SH-SY5Y (cell line): Measurements from ENCODE around the gene CYP2W1.

Source experiments
- GATA2 ChIP-seq: IDR thresholded peaks from 2 replicates; pipeline ENCODE4 v1.6.1; 2011; ENCODE audit warnings: mild to moderate bottlenecking, low read depth, low read length
- GATA3 ChIP-seq: IDR thresholded peaks from 2 replicates; pipeline ENCODE4 v1.6.1; 2011; ENCODE audit warnings: low read depth, mild to moderate bottlenecking, low read length, moderate library complexity

CYP2W1 gene

DNA sequence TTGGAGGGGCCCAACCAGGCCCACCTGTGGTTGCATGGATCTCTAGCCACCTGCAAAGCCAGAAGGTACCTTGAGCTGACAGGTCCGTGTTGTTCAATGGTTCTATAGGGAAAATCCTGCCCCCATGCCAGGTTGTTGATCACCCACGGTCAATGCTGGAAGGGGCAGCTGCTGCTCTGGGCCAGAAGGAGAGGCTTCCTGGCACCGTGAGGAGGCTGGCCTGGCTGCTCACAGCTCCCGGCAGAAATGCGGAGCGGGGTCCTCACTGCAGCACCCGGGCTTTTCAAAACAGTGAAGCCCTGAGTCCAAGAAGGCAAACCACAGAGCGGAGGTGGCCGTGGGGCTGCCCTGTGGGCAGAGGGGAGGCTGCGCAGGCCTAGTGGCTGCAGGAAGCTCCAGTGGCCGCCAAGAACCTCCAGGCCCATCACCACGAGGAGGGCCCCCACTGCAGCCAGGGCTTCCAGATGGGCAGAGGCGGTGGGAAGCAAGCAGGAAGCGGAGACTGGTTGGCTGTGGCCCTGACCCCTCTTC lies 36.3 kb downstream of the CYP2W1 start:
- TF ChIP-seq GATA3: no peak
- no peak for TF ChIP-seq GATA2

DNA sequence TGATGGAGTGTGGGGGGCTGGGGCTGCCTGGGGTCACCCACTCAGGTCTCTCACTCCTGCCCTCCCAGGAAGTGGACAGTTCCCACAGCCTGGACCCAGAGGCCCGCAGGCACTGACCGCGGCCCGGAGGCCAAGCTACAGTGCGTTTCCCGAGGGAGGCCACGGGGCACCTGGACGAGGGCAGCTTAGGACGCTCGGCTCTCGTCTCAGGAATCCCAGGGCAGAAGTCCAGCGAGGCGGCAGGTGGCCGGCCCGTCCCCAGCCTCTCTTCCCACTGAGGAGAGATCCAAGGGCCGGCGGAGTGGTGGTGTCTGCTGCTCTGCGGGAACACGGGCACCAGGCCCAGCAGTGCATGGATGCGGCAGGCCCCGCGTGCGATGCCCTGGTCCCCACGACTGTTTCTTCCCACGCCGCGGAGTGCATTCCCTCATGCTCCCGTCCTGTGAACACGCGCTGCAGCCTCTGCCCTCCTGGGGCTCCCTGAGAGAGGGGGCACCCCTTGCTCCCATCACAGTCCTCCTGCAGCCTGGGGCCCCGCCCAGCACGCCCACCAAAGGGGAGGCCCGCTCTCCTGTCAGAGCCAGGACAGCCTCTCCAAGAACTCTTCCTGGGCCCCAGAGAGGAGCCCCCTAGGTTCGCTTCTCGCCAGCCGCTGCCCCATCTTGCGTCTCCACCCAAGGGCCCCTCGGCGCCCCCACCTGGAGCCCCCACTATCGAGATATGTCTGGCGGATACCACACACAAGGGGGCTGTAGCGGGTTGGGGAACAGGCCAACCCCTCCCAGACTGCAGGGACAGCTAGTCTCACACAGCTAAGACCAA lies 37.0 kb downstream of the CYP2W1 start:
- TF ChIP-seq GATA2 (no peak), GATA3 (no peak)

DNA sequence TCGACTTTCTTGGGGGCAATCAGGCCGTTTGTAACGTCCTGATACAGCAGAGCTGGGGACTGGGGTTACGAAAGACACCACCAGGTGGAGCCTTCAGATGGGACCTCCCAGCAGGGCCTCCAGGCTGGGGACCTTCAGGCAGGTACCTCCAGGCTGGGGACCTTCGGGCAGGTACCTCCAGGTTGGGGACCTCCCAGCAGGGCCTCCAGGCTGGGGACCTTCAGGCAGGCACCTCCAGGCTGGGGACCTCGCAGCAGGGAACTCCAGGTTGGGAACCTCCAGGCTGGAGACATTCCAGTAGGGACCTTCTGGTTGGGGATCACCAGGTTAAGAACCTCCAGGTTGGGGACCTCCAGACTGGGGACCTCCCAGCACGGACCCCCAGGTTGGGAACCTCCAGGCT lies 37.9 kb downstream of the CYP2W1 start:
- no peak for TF ChIP-seq GATA3
- TF ChIP-seq GATA2: no peak

DNA sequence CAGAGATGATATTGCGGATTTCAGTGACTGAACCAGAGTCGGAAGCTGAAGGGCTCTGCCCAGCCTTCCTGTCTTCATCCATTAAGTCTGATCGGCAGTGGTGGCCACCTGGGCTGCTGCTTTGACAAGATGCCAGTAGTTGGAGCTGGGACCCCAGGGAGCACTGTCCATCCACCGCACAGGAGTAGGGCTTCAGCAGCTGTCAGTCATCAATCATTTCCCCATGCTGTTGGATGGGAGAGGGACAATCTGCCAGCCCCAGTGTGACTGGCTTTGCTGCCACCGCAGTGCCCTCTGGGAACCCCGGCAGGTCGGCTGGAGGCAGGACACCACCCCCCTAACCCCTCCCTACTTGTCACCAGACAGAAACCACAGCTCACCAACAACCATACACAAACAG lies 38.4 kb downstream of the CYP2W1 start:
- no peak for TF ChIP-seq GATA3
- TF ChIP-seq GATA2: no peak

DNA sequence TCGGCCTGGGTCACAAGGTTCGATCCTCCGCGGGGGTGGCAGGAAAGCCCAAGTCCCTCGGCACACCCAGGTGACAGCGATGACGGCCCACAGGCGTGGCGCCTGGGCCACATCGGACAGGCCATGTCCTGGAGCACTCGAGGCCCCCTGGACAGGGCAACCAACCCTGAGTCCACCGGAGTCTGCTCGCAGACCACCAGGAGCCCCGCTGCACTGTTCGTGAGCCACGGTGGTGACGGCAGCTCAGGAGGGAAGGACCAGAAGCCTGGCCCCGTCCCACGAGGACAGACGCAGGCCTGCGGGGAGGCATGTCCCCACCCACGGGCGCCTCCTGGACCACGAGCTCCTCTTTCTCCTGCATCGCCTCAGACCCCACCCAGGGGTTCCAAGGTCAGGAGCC lies 39.0 kb downstream of the CYP2W1 start:
- no peak for TF ChIP-seq GATA2
- TF ChIP-seq GATA3: no peak

DNA sequence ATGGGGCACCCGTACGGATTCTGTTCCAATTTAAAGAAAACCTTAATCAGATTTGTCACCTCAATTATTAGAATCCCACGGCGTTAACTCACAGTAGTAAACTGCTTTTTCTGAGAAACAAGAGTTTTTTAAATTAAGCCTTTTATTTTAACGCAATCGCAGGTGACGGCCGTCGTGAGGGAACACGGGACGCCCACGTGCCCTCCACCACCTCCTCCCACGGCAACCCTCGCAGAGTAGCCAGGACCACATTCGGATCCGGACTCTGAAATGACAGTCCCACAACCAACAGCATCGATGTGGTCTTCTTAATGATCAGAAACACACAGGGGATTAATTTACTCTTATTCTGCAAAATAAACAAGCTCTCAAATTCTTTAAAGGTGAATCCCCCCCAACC lies 39.4 kb downstream of the CYP2W1 start:
- no peak for TF ChIP-seq GATA3
- no peak for TF ChIP-seq GATA2

DNA sequence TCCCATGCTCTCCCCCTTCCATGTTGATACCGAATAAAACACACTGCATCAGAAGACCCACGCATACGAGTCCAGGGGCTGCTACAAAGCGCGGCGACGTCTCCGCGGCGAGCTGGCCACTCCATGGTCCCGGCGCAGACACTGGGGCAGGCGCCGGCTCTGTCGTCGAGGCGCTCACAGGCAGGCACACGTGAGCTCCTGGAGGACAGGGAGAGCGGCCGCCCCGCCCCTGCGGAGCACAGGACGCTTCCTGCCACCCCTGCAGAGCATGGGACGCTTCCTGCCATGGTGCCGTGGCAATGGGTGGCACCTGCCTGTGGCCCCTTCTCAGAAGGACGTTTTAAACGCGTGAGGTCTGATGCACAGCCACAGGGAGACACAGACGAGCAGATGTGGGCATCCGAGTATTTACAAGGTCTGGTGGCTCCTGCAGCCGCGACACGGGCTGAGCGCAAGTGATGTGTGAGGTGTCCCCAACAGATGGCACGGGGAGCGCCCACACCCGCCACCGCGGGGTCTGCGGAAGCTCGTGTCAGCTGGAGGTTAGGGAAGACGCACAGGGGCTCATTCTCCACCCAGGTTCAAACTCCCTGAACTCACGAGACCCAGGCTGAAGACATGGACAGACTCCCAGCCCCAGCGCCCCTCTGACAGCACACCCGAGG lies 40.0 kb downstream of the CYP2W1 start:
- TF ChIP-seq GATA2 (no peak), GATA3 (no peak)

DNA sequence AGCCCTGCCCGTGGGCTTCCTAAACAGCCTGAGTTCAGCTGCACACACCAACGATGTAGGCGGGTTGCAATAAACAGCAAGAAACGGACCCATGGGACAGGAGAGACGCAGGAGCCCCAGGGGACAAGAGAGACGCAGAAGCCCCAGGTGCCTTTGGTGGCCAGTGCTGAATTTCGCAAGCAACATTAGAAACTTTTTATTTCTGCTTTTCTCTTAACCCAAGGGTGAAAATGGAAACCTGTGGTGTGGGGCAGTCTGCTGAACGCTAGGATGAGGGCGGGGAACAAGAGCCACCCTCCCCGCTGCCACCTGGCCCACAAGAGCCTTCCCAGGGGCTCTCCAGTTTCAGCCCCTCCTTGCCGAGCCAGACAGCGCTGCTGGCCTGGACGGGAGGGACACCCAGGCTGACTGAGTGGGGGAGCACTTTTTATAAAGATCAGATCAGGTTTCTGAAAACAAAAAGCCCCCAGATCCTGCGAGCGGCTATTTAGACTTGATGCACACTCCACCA lies 41.4 kb downstream of the CYP2W1 start:
- TF ChIP-seq GATA3: no peak
- TF ChIP-seq GATA2: no peak

DNA sequence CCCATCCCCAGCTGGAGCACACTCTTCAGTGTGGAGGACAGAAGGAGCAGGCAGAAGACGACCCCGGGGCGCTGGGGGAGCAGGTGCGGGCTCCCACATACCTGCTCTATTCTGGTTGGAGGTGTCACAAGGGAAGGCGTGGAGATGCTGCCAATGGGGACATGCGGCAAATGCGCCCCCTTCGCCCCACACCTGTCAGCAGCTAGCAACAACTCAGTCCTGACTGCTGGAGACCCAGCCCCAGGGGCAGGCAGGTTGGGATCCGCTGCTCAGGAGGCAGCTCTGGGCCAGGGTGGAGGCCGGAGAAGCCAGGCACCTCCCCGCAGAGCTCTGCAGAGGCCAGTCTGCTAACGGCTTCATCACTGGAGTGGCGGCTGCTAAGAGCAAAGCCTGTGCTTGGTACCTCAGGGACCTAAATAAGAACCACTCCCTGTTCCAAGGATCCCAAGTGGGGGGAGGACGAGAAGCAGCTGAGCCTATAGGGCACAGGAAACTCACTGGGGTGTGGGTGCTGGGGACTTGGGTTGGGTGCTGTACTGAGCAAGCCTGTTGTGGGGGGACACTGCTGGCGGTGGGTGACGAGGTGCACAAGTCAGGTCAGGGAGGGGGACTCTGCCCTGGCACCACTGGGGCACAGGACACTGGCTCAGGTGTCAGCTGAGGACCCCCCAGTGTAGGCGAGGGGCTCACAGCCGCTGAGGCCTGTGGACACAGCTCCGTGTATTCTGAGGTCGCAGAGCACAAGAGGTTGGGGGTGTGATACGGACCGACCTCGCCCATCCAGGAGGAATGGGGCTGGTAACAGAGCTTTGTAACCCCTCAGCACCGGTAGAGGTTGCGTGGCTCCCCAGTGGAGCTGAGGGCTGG lies 42.1 kb downstream of the CYP2W1 start:
- TF ChIP-seq GATA2 (no peak), GATA3 (no peak)

DNA sequence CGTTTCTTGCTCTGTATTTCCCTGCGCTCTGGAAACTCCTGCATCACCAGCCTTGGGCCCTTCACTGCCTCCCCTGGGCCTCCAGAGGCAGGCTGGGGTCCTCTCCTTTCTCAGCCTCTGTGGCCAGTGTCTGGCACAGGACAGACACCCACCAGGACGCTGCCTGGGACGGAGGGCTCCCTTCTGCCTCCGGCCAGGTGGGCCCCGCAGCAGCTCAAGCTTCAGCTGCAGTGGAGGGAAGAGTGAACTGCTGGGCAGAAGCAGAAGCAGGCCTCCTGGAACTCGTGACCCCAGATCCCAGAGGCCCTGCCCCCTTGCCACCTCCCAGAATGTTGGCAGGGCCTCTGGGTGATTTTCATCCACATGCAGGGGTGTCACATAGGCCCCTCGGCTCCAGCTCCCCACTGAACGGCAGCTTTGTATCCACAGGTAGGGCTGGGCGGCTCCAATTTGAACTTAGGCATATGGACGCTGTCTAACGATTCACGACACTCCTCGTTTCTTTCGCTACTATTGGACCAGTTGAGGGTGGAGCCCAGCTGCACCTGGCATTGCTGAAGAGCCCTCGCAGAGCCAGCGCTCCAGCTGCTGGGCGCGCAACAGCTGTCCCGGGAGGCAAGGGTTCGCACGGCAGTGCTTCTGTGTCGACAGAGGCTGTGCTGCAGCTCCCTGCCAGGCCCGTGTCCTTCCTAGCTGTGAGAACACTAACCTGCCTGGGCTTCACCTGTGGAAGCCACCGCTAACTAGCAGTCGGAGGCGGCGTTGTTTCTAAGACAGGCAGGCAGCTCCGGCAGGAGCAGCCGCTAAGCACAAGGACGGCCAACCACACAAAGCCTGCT lies 43.0 kb downstream of the CYP2W1 start:
- TF ChIP-seq GATA3 (no peak), GATA2 (no peak)

DNA sequence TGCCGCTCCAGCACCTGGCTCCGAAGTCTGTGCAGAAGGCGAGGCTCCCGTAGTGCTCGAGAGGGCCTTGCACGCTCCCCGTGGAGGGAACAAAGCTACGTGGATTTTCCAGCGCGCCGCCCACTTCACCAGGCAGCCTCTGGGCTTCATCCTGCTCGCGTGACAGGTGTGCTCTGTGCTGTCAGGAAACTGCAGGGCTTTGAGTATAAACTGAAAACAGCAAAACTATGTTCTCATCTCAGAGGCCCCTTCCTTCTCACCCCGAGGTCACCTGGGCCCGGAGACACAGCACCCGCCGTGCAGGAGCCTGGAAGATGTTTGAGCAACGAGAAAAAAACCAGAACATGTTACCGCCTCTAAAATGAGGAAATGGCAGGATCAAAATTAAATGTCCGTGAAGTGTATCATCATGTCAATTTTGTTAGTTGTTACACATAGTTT lies 43.8 kb downstream of the CYP2W1 start:
- TF ChIP-seq GATA3: no peak
- no peak for TF ChIP-seq GATA2

DNA sequence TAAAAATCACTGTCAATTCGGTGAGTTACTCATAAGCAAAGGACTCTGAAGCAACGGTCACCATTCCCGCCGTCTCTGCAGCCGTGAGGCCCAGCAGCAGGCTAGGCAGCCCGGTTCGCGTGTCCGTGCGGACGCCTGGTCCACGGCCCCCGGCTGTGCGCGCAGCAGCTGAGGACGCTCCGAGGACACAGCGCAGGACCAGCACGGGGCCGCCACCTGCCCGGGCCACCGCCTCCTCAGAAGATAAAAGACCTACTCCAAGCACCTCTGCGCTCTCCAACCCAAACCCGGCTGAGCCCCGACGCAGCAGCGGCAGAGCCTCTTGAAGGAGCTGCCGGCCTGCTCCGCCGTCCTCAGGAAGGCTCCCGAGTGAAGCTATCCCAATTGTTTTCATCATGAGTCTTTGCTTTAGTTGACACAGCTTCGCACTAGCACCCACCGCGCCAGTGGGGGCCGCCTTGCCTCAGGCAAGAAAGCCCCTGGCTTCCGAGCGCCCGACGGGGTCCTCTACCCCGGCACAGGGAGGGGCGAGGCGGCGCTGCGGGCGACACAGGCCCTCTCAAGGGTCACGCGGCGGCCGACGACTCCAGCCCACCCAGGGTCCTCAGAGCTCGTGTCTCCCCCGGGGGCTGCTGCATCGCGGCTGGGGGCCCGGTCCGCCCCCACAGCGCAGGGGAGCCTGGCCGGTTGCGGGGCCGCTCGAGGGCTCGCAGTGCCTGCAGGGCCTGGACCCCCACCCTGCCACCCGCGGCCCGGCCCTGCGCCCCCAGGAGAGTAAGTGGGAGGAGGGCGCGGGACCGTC lies 44.5 kb downstream of the CYP2W1 start:
- TF ChIP-seq GATA2 (no peak), GATA3 (no peak)
